GM20000 (cell line): ENCODE measurements around the gene RDH14.

Experiments used
- DNase-seq: peaks from one replicate; pipeline ENCODE4 v3.0.0; 2012; ENCODE audit warnings: low spot score
- CTCF ChIP-seq: IDR thresholded peaks from 2 replicates; pipeline ENCODE4 v1.5.1; 2012; ENCODE audit warnings: mild to moderate bottlenecking, control low read depth; ENCODE audit errors: extremely low read depth, missing control alignments

The RDH14 gene

GRCh38 chr2:18599509-18600254, 39.2 kb upstream of the RDH14 start:
- no peak for TF ChIP-seq CTCF
- DNase-seq = no peak

GRCh38 chr2:18598848-18599484, 38.5 kb upstream of the RDH14 start:
- no peak for DNase-seq
- no peak for TF ChIP-seq CTCF

GRCh38 chr2:18597618-18598017, 37.2 kb upstream of the RDH14 start:
- no peak for TF ChIP-seq CTCF
- no peak for DNase-seq

- TF ChIP-seq CTCF = no peak
- DNase-seq = no peak
Measured at GRCh38 chr2:18596993-18597392, 36.5 kb upstream of the RDH14 start.

- no peak for TF ChIP-seq CTCF
Measured at GRCh38 chr2:18593496-18593895, 33.0 kb upstream of the RDH14 start.

GRCh38 chr2:18592372-18592771, 31.9 kb upstream of the RDH14 start:
- TF ChIP-seq CTCF = no peak
- DNase-seq = no peak

More at GRCh38 chr2:18593496-18593895, 33.0 kb upstream of the RDH14 start:
- no peak for DNase-seq

- no peak for TF ChIP-seq CTCF
- no peak for DNase-seq
Measured at GRCh38 chr2:18589354-18589753, 28.9 kb upstream of the RDH14 start, which contains the start of gene NT5C1B. TSS of gene NT5C1B (minus strand) at chr2:18589569. CDS start at chr2:18589468, 101 bp downstream.
